Measurements from ENCODE around the gene PDCD10.

The PDCD10 gene

GRCh38 chr3:167651826-167652225, 82.9 kb downstream of the PDCD10 start:
- no peak for TF ChIP-seq CTCF (IDR thresholded peaks at IDR 0.05; ENCODE audit: control extremely low read depth, extremely low read depth, low read depth, missing control alignments)
- CTCF ChIA-PET, result interaction anchor here (1.6 to 4.0 kb wide), 2 partner anchors 11 to 33 kb away, joined by 7 to 12 read pairs; no protein-coding TSS in a partner anchor
- DNase-seq (ENCODE audit: extremely low spot score), result no peak
- POLR2A ChIA-PET, result no interaction called here

GRCh38 chr3:167650459-167650858, 84.2 kb downstream of the PDCD10 start:
- CTCF ChIA-PET, result interaction anchor here (1.1 to 1.7 kb wide), 2 partner anchors 20 to 35 kb away, joined by 4 to 9 read pairs; no protein-coding TSS in a partner anchor
- POLR2A ChIA-PET, result no interaction called here
- no peak for TF ChIP-seq CTCF (IDR thresholded peaks at IDR 0.05; ENCODE audit: control extremely low read depth, extremely low read depth, low read depth, missing control alignments)
- no peak for DNase-seq (ENCODE audit: extremely low spot score)

GRCh38 chr3:167649746-167650145, 84.9 kb downstream of the PDCD10 start:
- POLR2A ChIA-PET, result no interaction called here
- no peak for TF ChIP-seq CTCF (IDR thresholded peaks at IDR 0.05; ENCODE audit: control extremely low read depth, extremely low read depth, low read depth, missing control alignments)
- no peak for DNase-seq (ENCODE audit: extremely low spot score)
- CTCF ChIA-PET, result interaction anchor here (1.7 kb wide), 1 partner anchor 35 kb away, joined by 9 read pairs; no protein-coding TSS in a partner anchor

- ChIA-PET CTCF (interaction anchor here (1.2 to 1.5 kb wide), 2 partner anchors 9 to 30 kb away, joined by 3 to 5 read pairs; partner anchors contain the start of gene WDR49), POLR2A (no interaction called here)
Observed at GRCh38 chr3:167644611-167645010, 90.1 kb downstream of the PDCD10 start.

More at GRCh38 chr3:167644611-167645010, 90.1 kb downstream of the PDCD10 start:
- DNase-seq (ENCODE audit: extremely low spot score), result no peak
- TF ChIP-seq CTCF (IDR thresholded peaks at IDR 0.05; ENCODE audit: control extremely low read depth, extremely low read depth, low read depth, missing control alignments), result no peak
